Lower lobe of right lung (tissue), 2 donors: ENCODE results near the gene KCNRG. TPM values are rescaled to one million over a fixed set of nuclear protein-coding genes. Genes with fewer than 3 reads are reported as not detected.

Experiments used
- ATAC-seq, 2 donors: fragments of 200-7000 bp; cut with Tn5 transposase; one replicate each; pipeline ENCODE4 v1.9.1; 2020 to 2022; ENCODE audit warnings: mild to moderate bottlenecking in 2 of 2, moderate library complexity in 2 of 2
- DNase-seq: peaks from one replicate; pipeline ENCODE4 v3.0.0-alpha.2; 2020
- H3K27ac ChIP-seq: fragments of 200-600 bp; one replicate; pipeline ENCODE4 v1.8.0; 2022
- H3K27me3 ChIP-seq: fragments of 200-600 bp; one replicate; pipeline ENCODE4 v1.8.0; 2022; ENCODE audit warnings: low read depth
- H3K36me3 ChIP-seq: fragments of 200-600 bp; one replicate; pipeline ENCODE4 v1.8.0; 2022; ENCODE audit warnings: mild to moderate bottlenecking
- H3K4me1 ChIP-seq: fragments of 200-600 bp; one replicate; pipeline ENCODE4 v1.8.0; 2022
- H3K4me3 ChIP-seq: fragments of 200-600 bp; one replicate; pipeline ENCODE4 v1.8.0; 2022; ENCODE audit warnings: mild to moderate bottlenecking
- H3K9me3 ChIP-seq: fragments of 200-600 bp; one replicate; pipeline ENCODE4 v1.8.0; 2022
- intact Hi-C: fragments of 100-400 bp; cut with DNase I; formaldehyde crosslinking; loops from one replicate; pipeline ENCODE4 v1.11.0; 2022
- total RNA-seq: library from RNA; stranded (reverse); fragmentation: NEBNext Ultra II Directional; extraction: Animal tissue kit (Norgen Biotek cat#: 25700); gene quantifications from one replicate; pipeline ENCODE4 v1.2.1, GENCODE V29; 2021
- TF ChIP-seq, protein P1 (sequence below): fragments of 200-600 bp; IDR thresholded peaks from one replicate; pipeline ENCODE4 v1.8.0; 2022; ENCODE audit warnings: antibody characterized with exemption, mild to moderate bottlenecking
- donor health status: DM: no; HTN: yes; CAD: no; lungs with severe emphysema.

The KCNRG gene
- total RNA-seq, 1 donor from 2014 or later, result 2.7 TPM

- no peak for ATAC-seq
- H3K27ac ChIP-seq, result no peak overlapping the region
Measured at GRCh38 chr13:50014386-50014785, 858 bp upstream of the KCNRG start.

GRCh38 chr13:50015750-50016149 is 506 bp downstream of the KCNRG start:
- TF ChIP-seq, protein P1, sequence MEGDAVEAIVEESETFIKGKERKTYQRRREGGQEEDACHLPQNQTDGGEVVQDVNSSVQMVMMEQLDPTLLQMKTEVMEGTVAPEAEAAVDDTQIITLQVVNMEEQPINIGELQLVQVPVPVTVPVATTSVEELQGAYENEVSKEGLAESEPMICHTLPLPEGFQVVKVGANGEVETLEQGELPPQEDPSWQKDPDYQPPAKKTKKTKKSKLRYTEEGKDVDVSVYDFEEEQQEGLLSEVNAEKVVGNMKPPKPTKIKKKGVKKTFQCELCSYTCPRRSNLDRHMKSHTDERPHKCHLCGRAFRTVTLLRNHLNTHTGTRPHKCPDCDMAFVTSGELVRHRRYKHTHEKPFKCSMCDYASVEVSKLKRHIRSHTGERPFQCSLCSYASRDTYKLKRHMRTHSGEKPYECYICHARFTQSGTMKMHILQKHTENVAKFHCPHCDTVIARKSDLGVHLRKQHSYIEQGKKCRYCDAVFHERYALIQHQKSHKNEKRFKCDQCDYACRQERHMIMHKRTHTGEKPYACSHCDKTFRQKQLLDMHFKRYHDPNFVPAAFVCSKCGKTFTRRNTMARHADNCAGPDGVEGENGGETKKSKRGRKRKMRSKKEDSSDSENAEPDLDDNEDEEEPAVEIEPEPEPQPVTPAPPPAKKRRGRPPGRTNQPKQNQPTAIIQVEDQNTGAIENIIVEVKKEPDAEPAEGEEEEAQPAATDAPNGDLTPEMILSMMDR, result no peak
- ATAC-seq (no peak), DNase-seq (no peak)
- Histone ChIP-seq H3K27me3 (no peaks in the 10 kb centered on the region), H3K27ac (peak overlapping the region; percentile 10), H3K36me3 (peaks cover 52% of the 10 kb centered on the region), H3K4me1 (peaks cover 12% of the 10 kb centered on the region), H3K9me3 (no peaks in the 10 kb centered on the region), H3K4me3 (no peak overlapping the region)
- intact Hi-C loops, result no loop called here

More at GRCh38 chr13:50014386-50014785, 858 bp upstream of the KCNRG start:
- H3K9me3 ChIP-seq, result no peaks in the 10 kb centered on the region
- peaks cover 50% of the 10 kb centered on the region for H3K36me3 ChIP-seq
- peaks cover 12% of the 10 kb centered on the region for H3K4me1 ChIP-seq
- no peak for DNase-seq
- no peaks in the 10 kb centered on the region for H3K27me3 ChIP-seq
- H3K4me3 ChIP-seq, result no peak overlapping the region
- intact Hi-C loops, result no loop called here
- TF ChIP-seq, protein P1, result no peak

GRCh38 chr13:50016444-50016843 is 1.2 kb downstream of the KCNRG start:
- TF ChIP-seq, protein P1, result no peak
- peaks cover 12% of the 10 kb centered on the region for H3K4me1 ChIP-seq
- no peak overlapping the region for H3K27ac ChIP-seq
- H3K9me3 ChIP-seq, result no peaks in the 10 kb centered on the region
- no peak for DNase-seq
- H3K4me3 ChIP-seq, result no peak overlapping the region
- H3K27me3 ChIP-seq, result no peaks in the 10 kb centered on the region
- no peak for ATAC-seq
- peaks cover 54% of the 10 kb centered on the region for H3K36me3 ChIP-seq
- intact Hi-C loops, result no loop called here

- H3K36me3 ChIP-seq, result peaks cover 46% of the 10 kb centered on the region
- no peak overlapping the region for H3K27ac ChIP-seq
- H3K4me1 ChIP-seq, result peaks cover 12% of the 10 kb centered on the region
- no peak overlapping the region for H3K4me3 ChIP-seq
- intact Hi-C loops, result no loop called here
- no peaks in the 10 kb centered on the region for H3K9me3 ChIP-seq
- TF ChIP-seq, protein P1, result no peak
- DNase-seq, result no peak
- ATAC-seq, result no peak
- no peaks in the 10 kb centered on the region for H3K27me3 ChIP-seq
Measured at GRCh38 chr13:50017819-50018218, 2.6 kb downstream of the KCNRG start.

DNA sequence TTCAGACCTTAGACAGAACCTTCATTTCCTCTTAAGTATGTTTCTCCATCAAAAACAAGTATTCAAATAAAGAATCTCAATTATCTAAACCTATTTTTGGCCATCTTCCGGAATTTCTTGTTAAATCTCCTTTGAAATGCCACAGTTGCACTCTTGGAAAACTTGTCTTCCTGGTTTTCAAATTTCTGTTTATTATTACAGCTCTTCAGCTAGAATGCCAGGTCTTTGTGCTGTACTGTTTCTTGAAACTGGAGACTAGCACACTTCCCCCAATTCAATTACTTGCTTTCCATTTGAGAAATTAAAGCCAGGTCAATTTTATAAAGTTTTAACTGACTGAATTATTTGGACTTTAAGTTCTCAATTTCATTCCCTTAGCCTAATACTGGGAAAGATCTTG is 10.2 kb downstream of the KCNRG start:
- intact Hi-C loops, result no loop called here
- Histone ChIP-seq H3K9me3 (no peaks in the 10 kb centered on the region), H3K36me3 (peaks cover 15% of the 10 kb centered on the region), H3K27ac (no peak overlapping the region), H3K4me1 (peaks cover 5% of the 10 kb centered on the region), H3K4me3 (no peak overlapping the region), H3K27me3 (no peaks in the 10 kb centered on the region)
- ATAC-seq (peak in 1 of 2 donors; percentile 65), DNase-seq (no peak)
- TF ChIP-seq, protein P1, result no peak
